HS-5 (cell line): ENCODE measurements around the gene NUAK2.
"Not testable (repeated sequence)": the region's sequence is repeated elsewhere in the genome, so short reads cannot be mapped to it uniquely, and the experiment has no call there.

Experiments
- DNase-seq: peaks from one replicate; pipeline ENCODE4 v3.0.0-alpha.2; 2012; ENCODE audit warnings: low read depth

Gene NUAK2

GRCh38 chr1:205297546-205298177, 23.9 kb downstream of the NUAK2 start:
- DNase-seq: not testable (repeated sequence)

GRCh38 chr1:205296154-205296553, 25.4 kb downstream of the NUAK2 start:
- no peak for DNase-seq

GRCh38 chr1:205294934-205295333, 26.6 kb downstream of the NUAK2 start:
- DNase-seq: no peak

- peak; percentile 92 for DNase-seq
These were observed 27.2 kb downstream of the NUAK2 start for GRCh38 chr1:205294175-205294917.

- DNase-seq: no peak
These were observed 28.0 kb downstream of the NUAK2 start for GRCh38 chr1:205293350-205294074.

GRCh38 chr1:205291596-205291995, 29.9 kb downstream of the NUAK2 start:
- DNase-seq: no peak

- DNase-seq: no peak
These were observed 33.6 kb downstream of the NUAK2 start for GRCh38 chr1:205287767-205288559.

- no peak for DNase-seq
These were observed 34.5 kb downstream of the NUAK2 start for GRCh38 chr1:205287076-205287475.

GRCh38 chr1:205286335-205286950, 35.1 kb downstream of the NUAK2 start:
- DNase-seq: no peak

- no peak for DNase-seq
These were observed 36.0 kb downstream of the NUAK2 start for GRCh38 chr1:205285381-205286101.

GRCh38 chr1:205284420-205285144, 37.0 kb downstream of the NUAK2 start:
- DNase-seq: peak; percentile 95

GRCh38 chr1:205283270-205284147, 38.0 kb downstream of the NUAK2 start:
- no peak for DNase-seq

- not testable (repeated sequence) for DNase-seq
These were observed 40.7 kb downstream of the NUAK2 start for GRCh38 chr1:205280666-205281395.

GRCh38 chr1:205279986-205280385, 41.6 kb downstream of the NUAK2 start:
- DNase-seq: no peak

- no peak for DNase-seq
These were observed 44.9 kb downstream of the NUAK2 start for GRCh38 chr1:205276689-205277065.

GRCh38 chr1:205275916-205276688, 45.4 kb downstream of the NUAK2 start:
- no peak for DNase-seq

GRCh38 chr1:205275133-205275532, 46.4 kb downstream of the NUAK2 start:
- DNase-seq: no peak
